Stimulated activated CD8-positive, alpha-beta memory T cell treated with anti-CD3 and anti-CD28 coated beads, Interleukin-7, amount 100 ng/mL, for 48 hours (primary cell): Measurements from ENCODE around the gene ZNF467.

Source experiments
- DNase-seq, 2 donors: peaks; one replicate each; pipeline ENCODE4 v3.0.0-alpha.2; 2020; ENCODE audit warnings: low read depth in 1 of 2; ENCODE audit errors: extremely low read depth in 1 of 2

Gene ZNF467

GRCh38 chr7:149729586-149729982, 43.8 kb downstream of the ZNF467 start:
- DNase-seq = no peak

GRCh38 chr7:149728491-149729375, 44.7 kb downstream of the ZNF467 start:
- DNase-seq = no peak

GRCh38 chr7:149727899-149728476, 45.4 kb downstream of the ZNF467 start:
- no peak for DNase-seq

- no peak for DNase-seq
Measured at GRCh38 chr7:149727053-149727898, 46.1 kb downstream of the ZNF467 start.

- no peak for DNase-seq
Measured at GRCh38 chr7:149725916-149726315, 47.5 kb downstream of the ZNF467 start.

GRCh38 chr7:149725426-149725821, 48.0 kb downstream of the ZNF467 start:
- DNase-seq = no peak

GRCh38 chr7:149724661-149725425, 48.5 kb downstream of the ZNF467 start:
- DNase-seq = no peak

GRCh38 chr7:149723795-149724495, 49.4 kb downstream of the ZNF467 start:
- no peak for DNase-seq

- DNase-seq = no peak
Measured at GRCh38 chr7:149723082-149723767, 50.2 kb downstream of the ZNF467 start.

GRCh38 chr7:149722356-149722957, 50.9 kb downstream of the ZNF467 start:
- no peak for DNase-seq

- no peak for DNase-seq
Measured at GRCh38 chr7:149721084-149721601, 52.2 kb downstream of the ZNF467 start.

GRCh38 chr7:149720372-149721083, 52.9 kb downstream of the ZNF467 start:
- no peak for DNase-seq

- no peak for DNase-seq
Measured at GRCh38 chr7:149719912-149720335, 53.5 kb downstream of the ZNF467 start.

GRCh38 chr7:149719050-149719899, 54.1 kb downstream of the ZNF467 start:
- no peak for DNase-seq

GRCh38 chr7:149718730-149719049, 54.7 kb downstream of the ZNF467 start:
- DNase-seq = no peak

GRCh38 chr7:149717481-149717880, 55.9 kb downstream of the ZNF467 start:
- DNase-seq = no peak

GRCh38 chr7:149716932-149717307, 56.5 kb downstream of the ZNF467 start:
- DNase-seq = no peak
